Stimulated activated naive CD8-positive, alpha-beta T cell treated with anti-CD3 and anti-CD28 coated beads, Interleukin-15, Interleukin-2, amounts not matched to agents 100 ng/mL and 50 ng/mL, for 24 hours (primary cell): ENCODE data around the gene RFESD.

ENCODE experiments used
- H3K27ac Mint-ChIP-seq: one replicate; pipeline ENCODE4 v1.8.0; 2021; ENCODE audit warnings: mild to moderate bottlenecking, mixed read lengths
- H3K27me3 Mint-ChIP-seq: one replicate; pipeline ENCODE4 v1.8.0; 2021; ENCODE audit warnings: mixed read lengths
- H3K36me3 Mint-ChIP-seq: one replicate; pipeline ENCODE4 v1.8.0; 2021; ENCODE audit warnings: low read depth, mixed read lengths
- H3K4me1 Mint-ChIP-seq: one replicate; pipeline ENCODE4 v1.8.0; 2021; ENCODE audit warnings: low read depth, mixed read lengths
- H3K4me3 Mint-ChIP-seq: one replicate; pipeline ENCODE4 v1.8.0; 2021; ENCODE audit warnings: mild to moderate bottlenecking, mixed read lengths
- H3K9me3 Mint-ChIP-seq: one replicate; pipeline ENCODE4 v1.8.0; 2021; ENCODE audit warnings: mixed read lengths

RFESD gene

DNA sequence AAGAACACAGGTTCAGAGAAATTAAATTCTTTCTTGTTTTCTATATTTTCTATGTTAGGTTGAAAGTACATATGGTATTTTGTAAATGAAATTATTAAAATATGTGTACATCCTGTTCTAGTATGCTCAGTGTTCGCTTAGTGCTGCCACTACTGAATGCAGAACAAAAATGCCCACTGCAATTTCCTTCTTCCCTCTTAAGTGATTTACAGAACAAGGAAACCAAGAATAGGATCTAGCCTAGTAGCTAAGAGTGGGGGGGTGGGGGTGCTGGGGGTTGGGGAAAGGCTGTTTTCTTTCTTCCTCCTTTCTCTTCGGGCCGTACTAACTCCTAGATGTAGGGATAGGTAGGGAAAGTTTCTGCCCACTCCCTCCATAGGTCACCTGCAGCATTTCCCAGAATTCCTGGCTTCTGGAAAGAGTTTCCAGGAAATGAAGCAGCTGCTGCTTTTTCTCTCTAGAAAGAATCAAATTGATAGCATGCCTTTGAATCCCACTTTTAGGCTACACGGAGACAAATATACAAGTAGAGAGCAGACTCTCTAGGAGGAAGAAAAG lies 20.6 kb downstream of the RFESD start:
- Mint-ChIP-seq H3K27ac (no peak overlapping the region), H3K4me3 (no peak overlapping the region), H3K9me3 (no peaks in the 10 kb centered on the region), H3K36me3 (no peaks in the 10 kb centered on the region), H3K27me3 (peaks cover 4% of the 10 kb centered on the region), H3K4me1 (no peaks in the 10 kb centered on the region)

- H3K36me3 Mint-ChIP-seq: no peaks in the 10 kb centered on the region
- no peak overlapping the region for H3K4me3 Mint-ChIP-seq
- no peaks in the 10 kb centered on the region for H3K4me1 Mint-ChIP-seq
- H3K9me3 Mint-ChIP-seq: no peaks in the 10 kb centered on the region
- no peak overlapping the region for H3K27ac Mint-ChIP-seq
- H3K27me3 Mint-ChIP-seq: peaks cover 4% of the 10 kb centered on the region
Observed at GRCh38 chr5:95667678-95668077, 21.1 kb downstream of the RFESD start.

- no peaks in the 10 kb centered on the region for H3K9me3 Mint-ChIP-seq
- peaks cover 4% of the 10 kb centered on the region for H3K27me3 Mint-ChIP-seq
- H3K27ac Mint-ChIP-seq: no peak overlapping the region
- H3K4me1 Mint-ChIP-seq: no peaks in the 10 kb centered on the region
- H3K4me3 Mint-ChIP-seq: no peak overlapping the region
- no peaks in the 10 kb centered on the region for H3K36me3 Mint-ChIP-seq
Observed at GRCh38 chr5:95668216-95668615, 21.6 kb downstream of the RFESD start.

- H3K27me3 Mint-ChIP-seq: peaks cover 4% of the 10 kb centered on the region
- no peaks in the 10 kb centered on the region for H3K4me1 Mint-ChIP-seq
- no peak overlapping the region for H3K4me3 Mint-ChIP-seq
- no peaks in the 10 kb centered on the region for H3K36me3 Mint-ChIP-seq
- H3K9me3 Mint-ChIP-seq: no peaks in the 10 kb centered on the region
- H3K27ac Mint-ChIP-seq: no peak overlapping the region
Observed at GRCh38 chr5:95668728-95669127, 22.2 kb downstream of the RFESD start.

GRCh38 chr5:95669540-95669939 lies 23.0 kb downstream of the RFESD start:
- no peaks in the 10 kb centered on the region for H3K36me3 Mint-ChIP-seq
- no peak overlapping the region for H3K27ac Mint-ChIP-seq

GRCh38 chr5:95669985-95670384 lies 23.4 kb downstream of the RFESD start:
- H3K9me3 Mint-ChIP-seq: no peaks in the 10 kb centered on the region
- H3K27me3 Mint-ChIP-seq: peaks cover 4% of the 10 kb centered on the region
- H3K4me1 Mint-ChIP-seq: no peaks in the 10 kb centered on the region
- H3K4me3 Mint-ChIP-seq: no peak overlapping the region
- H3K36me3 Mint-ChIP-seq: no peaks in the 10 kb centered on the region
- H3K27ac Mint-ChIP-seq: no peak overlapping the region

More at GRCh38 chr5:95669540-95669939, 23.0 kb downstream of the RFESD start:
- Mint-ChIP-seq H3K4me1 (no peaks in the 10 kb centered on the region), H3K9me3 (no peaks in the 10 kb centered on the region), H3K4me3 (no peak overlapping the region), H3K27me3 (peaks cover 4% of the 10 kb centered on the region)

DNA sequence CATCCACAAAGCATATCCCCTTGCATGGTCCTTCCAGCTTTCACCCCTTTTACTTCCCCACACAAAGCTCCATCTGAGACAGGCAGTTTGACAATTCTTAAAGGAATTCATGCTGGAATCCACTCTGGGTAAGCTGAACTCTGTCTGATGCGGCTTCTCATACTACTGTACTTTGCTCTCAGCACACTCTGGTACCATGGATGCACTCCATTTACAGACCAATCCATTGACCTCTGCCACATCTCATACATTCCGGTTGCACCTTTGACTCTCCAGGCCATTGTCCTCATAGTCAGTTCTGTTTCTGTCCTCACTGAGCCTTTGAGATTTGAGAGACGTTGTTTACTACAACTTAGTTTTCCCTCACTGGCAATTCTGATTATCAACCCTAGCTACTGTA lies 24.0 kb downstream of the RFESD start:
- no peaks in the 10 kb centered on the region for H3K4me1 Mint-ChIP-seq
- no peaks in the 10 kb centered on the region for H3K36me3 Mint-ChIP-seq
- H3K9me3 Mint-ChIP-seq: no peaks in the 10 kb centered on the region
- H3K27ac Mint-ChIP-seq: no peak overlapping the region
- H3K4me3 Mint-ChIP-seq: no peak overlapping the region
- H3K27me3 Mint-ChIP-seq: no peaks in the 10 kb centered on the region

DNA sequence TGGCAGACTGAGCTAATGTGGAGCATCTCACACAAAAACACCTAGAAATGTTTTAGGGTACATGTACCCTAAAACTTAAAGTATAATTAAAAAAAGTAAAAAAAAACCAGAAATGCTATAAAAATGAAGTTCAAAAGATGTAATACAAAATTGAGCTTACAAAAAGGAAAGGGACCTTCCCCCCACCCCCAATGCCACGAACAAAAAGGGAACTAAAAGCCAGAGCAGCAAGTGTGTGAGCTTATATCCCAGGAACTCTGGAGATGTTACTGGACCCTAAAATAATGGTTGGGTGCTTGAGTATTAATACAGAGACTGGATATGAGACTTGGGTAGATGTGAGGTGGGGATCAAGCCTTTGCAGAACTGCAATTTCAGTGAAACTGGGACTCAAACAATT lies 25.2 kb downstream of the RFESD start:
- H3K4me1 Mint-ChIP-seq: no peaks in the 10 kb centered on the region
- H3K27me3 Mint-ChIP-seq: no peaks in the 10 kb centered on the region
- H3K36me3 Mint-ChIP-seq: no peaks in the 10 kb centered on the region
- H3K9me3 Mint-ChIP-seq: no peaks in the 10 kb centered on the region
- H3K4me3 Mint-ChIP-seq: no peak overlapping the region
- H3K27ac Mint-ChIP-seq: no peak overlapping the region

DNA sequence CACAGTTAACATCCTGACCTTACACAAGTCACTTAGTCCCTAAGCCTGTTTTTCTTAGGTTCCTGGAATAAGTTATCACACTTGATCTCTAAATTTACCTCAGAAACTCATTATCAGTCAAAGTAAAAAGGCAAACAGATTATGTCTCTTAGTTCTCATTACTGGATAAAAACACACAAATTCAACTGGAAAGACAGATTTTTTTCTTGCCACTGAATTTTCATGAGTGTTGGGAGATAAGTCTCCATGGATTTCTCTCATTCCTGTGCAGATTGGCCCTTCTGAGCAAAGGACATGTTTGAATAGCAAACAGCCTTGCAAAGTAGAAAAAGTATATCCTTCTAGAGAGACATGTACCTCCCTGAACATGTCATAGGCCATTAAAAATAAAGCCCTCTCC lies 26.1 kb downstream of the RFESD start:
- H3K4me1 Mint-ChIP-seq: no peaks in the 10 kb centered on the region
- no peaks in the 10 kb centered on the region for H3K9me3 Mint-ChIP-seq
- H3K27ac Mint-ChIP-seq: no peak overlapping the region
- H3K4me3 Mint-ChIP-seq: no peak overlapping the region
- H3K36me3 Mint-ChIP-seq: no peaks in the 10 kb centered on the region
- no peaks in the 10 kb centered on the region for H3K27me3 Mint-ChIP-seq

- no peaks in the 10 kb centered on the region for H3K36me3 Mint-ChIP-seq
- H3K27me3 Mint-ChIP-seq: no peaks in the 10 kb centered on the region
Observed at GRCh38 chr5:95673081-95673480, 26.5 kb downstream of the RFESD start.

DNA sequence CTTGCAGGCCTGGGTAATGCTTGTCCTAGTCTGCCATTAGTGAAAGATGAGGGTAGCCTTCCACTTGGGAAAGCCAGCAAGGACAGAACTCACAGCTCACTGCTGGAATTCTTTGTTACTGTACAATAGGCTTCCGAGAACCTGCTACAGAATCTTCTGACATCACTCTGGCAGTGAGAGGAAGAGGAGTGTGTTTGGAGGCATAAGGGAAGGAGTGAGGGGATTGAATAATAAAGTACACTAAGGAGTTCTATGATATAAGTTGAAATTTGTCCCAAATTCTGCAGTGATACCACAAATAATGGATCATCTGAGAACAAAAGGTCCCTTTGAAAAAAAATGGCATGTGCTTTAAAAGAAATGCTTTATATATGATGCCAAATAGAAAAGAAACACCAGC lies 36.3 kb downstream of the RFESD start, which contains the start of gene SPATA9:
Gene SPATA9, minus strand, starts transcription at position 101 of the 400 bp plus-strand sequence. CDS start 137 bp downstream, outside the sequence.
- no peaks in the 10 kb centered on the region for H3K36me3 Mint-ChIP-seq
- H3K4me1 Mint-ChIP-seq: no peaks in the 10 kb centered on the region
- peaks cover 28% of the 10 kb centered on the region for H3K27me3 Mint-ChIP-seq
- no peak within 1 kb of the TSS for H3K4me3 Mint-ChIP-seq
- H3K9me3 Mint-ChIP-seq: no peaks in the 10 kb centered on the region
- no peak within 1 kb of the TSS for H3K27ac Mint-ChIP-seq

More at GRCh38 chr5:95673081-95673480, 26.5 kb downstream of the RFESD start:
- H3K4me1 Mint-ChIP-seq: no peaks in the 10 kb centered on the region
- H3K9me3 Mint-ChIP-seq: no peaks in the 10 kb centered on the region
- no peak overlapping the region for H3K4me3 Mint-ChIP-seq
- H3K27ac Mint-ChIP-seq: no peak overlapping the region

DNA sequence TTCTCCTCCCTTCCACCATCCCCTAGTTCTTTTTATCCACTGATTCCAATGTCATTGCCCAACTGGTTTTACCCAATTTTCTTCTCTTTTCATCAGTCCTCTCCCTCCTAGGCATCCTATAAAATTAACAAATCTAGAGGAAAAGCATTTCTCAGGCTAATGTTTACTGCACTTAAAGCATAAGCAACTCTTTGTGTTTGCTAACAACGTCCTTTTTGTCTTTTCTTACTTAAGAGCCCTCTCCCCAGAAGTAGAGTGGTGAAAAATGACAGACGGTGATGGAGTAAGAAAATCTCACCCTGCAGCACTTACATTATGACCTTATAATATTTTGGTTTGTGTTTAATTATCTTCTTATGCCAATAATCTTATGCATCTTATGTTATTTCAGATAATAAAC lies 37.8 kb downstream of the RFESD start:
- no peaks in the 10 kb centered on the region for H3K9me3 Mint-ChIP-seq
- H3K27me3 Mint-ChIP-seq: peaks cover 23% of the 10 kb centered on the region
- H3K36me3 Mint-ChIP-seq: no peaks in the 10 kb centered on the region
- no peaks in the 10 kb centered on the region for H3K4me1 Mint-ChIP-seq
- H3K27ac Mint-ChIP-seq: no peak overlapping the region
- H3K4me3 Mint-ChIP-seq: no peak overlapping the region

DNA sequence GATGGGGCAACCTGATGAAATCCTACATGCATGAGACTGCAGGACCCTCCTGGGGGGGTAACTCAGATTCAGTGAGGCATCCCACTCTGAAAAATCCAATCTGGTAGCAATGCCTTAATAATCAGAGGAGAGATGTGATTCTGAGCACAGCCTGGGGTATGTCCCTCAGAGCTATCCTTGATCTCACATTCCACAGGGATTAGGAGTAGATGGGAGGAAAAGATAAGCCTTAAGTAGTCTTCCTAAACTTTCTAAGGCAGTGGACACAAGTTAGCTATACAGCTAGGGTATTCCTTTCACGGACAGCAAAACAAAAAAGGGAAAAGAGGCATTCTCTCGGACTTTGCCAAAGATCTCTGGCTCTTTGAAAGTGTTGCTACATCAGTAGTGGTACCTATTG lies 40.1 kb downstream of the RFESD start:
- Mint-ChIP-seq H3K9me3 (peaks cover 4% of the 10 kb centered on the region), H3K4me1 (no peaks in the 10 kb centered on the region), H3K4me3 (no peak overlapping the region), H3K27me3 (peaks cover 12% of the 10 kb centered on the region), H3K36me3 (no peaks in the 10 kb centered on the region), H3K27ac (no peak overlapping the region)

- Mint-ChIP-seq H3K4me3 (no peak overlapping the region), H3K4me1 (no peaks in the 10 kb centered on the region), H3K36me3 (no peaks in the 10 kb centered on the region), H3K27me3 (peaks cover 5% of the 10 kb centered on the region), H3K9me3 (peaks cover 4% of the 10 kb centered on the region), H3K27ac (no peak overlapping the region)
Observed at GRCh38 chr5:95689680-95690079, 43.1 kb downstream of the RFESD start.

GRCh38 chr5:95690333-95690732 lies 43.8 kb downstream of the RFESD start:
- peaks cover 4% of the 10 kb centered on the region for H3K9me3 Mint-ChIP-seq
- H3K36me3 Mint-ChIP-seq: no peaks in the 10 kb centered on the region
- no peak overlapping the region for H3K27ac Mint-ChIP-seq
- peaks cover 5% of the 10 kb centered on the region for H3K27me3 Mint-ChIP-seq
- no peak overlapping the region for H3K4me3 Mint-ChIP-seq
- H3K4me1 Mint-ChIP-seq: no peaks in the 10 kb centered on the region
